ENCODE data around the gene LHFPL6.
A peak's percentile ranks its signal among the peaks of the same experiment; 100 is the strongest.

The LHFPL6 gene

DNA sequence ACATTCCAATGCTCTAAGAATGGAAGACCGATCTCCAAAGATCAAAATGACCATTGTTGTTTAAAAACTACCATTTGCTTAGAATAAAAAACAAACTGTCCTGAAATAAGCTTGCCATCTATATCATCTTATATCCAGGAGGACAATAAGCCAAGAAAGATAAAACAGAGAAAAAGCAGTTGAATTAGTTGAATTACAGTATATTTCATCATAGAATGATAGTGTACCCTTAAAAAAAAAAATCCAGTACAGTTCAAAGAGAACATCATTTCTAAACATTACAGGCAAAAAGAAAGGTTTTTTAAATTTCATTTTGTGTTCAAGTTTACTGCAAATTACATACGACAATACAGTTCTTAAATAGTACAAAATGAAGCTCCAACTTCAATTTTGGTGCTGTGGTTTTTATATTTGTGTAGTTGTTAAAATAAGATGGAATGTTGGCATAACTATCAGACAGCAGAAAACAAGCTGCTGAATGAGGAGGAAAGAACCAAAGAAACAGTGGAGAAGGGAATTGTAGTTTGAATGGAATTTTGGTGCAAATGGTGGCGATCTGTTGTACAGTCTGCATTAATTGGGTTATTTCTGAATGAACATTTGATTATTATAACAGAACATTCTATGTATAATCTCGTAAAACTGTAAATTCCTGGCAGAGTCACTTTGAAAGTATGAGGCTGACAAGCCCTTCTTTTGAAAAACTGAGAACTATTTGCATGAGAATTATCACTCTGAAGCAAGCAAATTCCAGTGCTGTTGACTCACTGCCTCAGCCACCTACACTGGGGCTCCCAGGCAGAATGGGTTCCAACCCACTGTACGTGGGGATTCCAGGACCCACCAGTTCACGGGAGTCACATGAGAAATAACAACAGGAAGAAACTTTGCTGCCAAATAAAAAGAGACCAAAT, 37.7 kb downstream of the LHFPL6 start:
- DNase-seq: peak in 21 of 42 donors; percentile 8 to 72 (median 30)
- intact Hi-C loops (cut with DNase I): no loop called here

DNA sequence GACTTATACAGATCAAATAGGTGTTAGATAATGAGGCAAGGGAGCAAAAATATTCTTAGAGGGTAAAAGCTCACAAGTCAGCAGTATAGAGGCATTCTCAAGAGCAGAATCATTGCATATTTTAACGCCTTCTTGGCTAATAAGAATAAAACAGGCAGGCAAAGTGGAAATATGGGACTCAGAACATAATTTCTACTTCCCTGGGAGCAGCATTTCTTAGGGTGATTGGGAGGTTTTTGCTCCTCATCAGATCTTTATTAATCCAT, 39.6 kb downstream of the LHFPL6 start:
- intact Hi-C loops (cut with DNase I): no loop called here
- DNase-seq: no peak

DNA sequence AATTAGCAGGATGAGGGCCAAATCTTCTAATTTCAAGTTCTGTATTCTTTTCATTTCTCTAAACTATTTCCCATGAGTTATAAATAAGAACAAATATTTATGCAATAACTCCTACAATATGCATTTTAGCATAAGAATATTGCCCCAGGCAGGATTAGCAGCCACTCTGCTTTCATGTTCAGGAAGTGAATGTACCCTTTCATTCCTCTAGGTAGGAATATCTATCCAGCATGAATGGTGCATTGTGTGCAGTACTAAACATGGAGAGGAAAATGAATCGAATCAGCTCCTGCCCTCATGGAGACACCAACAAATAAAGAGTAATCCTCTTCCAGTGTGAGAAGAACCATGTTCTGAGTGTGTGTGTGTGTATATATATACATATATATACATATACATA, 41.0 kb downstream of the LHFPL6 start:
- DNase-seq: no peak
- intact Hi-C loops (cut with DNase I): no loop called here

DNA sequence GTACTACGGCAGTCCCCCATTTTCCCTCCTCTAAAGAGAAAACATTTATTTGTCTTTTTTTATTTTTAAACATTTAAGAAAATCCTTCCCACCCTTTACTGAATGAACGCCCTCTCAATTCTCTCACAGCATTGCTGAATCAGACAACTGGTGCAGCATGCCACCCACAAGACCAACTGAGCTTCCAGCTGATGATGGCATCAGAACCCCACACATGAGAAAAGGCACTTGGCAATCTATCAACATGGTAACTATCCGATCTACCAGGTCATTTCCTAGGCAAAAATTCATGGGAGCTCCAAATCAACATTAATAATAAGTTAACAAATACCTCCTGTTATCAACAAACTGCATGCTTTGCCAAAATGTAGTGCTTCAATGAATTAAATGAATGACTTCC, 43.1 kb downstream of the LHFPL6 start:
- DNase-seq: peak in 30 of 42 donors; percentile 7 to 80 (median 45)
- intact Hi-C loops (cut with DNase I): no loop called here

DNA sequence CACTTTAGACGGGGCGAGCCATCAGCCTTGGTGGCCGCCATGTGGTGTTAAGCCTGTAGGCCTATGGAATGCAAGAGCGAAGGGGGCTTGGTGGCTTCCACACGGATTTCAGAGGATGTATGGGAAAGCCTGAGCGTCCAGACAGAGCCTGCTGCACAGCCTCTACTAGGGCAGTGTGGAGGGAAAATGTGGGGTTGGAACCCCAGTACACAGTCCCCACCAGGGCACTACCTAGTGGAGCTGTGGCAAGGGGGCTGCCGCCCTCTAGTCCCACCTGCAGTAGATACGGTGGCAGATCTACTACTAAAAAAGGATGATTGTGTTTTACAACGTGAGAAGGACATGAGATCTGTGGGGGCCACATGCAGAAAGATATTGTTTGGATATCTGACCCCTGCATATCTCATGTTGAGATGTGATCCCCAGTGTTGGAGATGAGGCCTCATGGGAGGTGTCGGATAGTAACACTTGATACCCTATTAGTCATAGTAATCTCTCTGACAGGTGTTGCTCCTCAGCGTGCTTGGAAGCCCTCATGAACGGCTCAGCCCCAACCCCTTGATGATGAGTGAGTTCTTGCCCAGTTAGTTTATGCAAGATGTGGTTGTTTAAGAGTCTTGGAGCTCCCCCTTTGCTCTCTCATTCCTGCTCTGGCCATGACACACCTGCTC, 45.6 kb downstream of the LHFPL6 start:
- no peak for DNase-seq
- intact Hi-C loops (cut with DNase I): no loop called here

DNA sequence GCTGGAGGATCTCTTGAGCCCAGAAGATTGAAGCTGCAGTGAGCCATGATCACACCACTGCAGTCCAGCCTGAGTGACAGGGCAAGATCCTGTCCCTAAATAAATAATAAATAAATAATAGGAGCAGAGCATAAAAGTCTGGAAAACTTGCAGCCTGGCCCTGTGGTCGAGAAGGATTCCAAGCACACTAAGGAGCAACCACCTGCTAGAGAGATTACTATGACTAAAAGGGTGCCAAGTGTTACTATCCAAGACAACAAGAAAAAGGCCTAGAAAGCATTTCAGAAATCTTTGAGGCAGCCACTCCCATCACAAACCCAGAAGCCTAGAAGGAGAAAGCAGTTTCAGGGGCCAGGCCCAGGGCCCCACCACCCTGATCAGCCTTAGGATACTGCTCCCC, 46.1 kb downstream of the LHFPL6 start:
- intact Hi-C loops (cut with DNase I): no loop called here
- DNase-seq: no peak

DNA sequence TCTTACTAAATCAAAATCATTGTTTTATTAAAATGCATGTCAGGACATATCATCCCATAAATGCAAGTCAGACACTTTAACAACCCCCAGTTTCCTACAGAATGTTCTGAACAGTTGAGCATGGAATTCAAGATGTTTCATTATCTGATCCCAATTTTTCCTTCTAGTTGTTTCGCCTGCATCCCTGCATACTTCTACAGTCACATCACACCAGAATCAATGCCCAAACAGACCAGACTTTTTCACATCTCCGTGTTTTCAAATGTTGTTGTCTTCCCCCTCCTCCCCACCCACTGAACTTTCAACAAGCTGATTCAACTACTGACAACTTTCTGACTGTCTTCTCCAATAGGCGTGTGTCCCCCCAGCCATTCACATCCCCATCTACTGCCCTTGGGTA, 48.6 kb downstream of the LHFPL6 start:
- DNase-seq: no peak
- intact Hi-C loops (cut with DNase I): no loop called here

DNA sequence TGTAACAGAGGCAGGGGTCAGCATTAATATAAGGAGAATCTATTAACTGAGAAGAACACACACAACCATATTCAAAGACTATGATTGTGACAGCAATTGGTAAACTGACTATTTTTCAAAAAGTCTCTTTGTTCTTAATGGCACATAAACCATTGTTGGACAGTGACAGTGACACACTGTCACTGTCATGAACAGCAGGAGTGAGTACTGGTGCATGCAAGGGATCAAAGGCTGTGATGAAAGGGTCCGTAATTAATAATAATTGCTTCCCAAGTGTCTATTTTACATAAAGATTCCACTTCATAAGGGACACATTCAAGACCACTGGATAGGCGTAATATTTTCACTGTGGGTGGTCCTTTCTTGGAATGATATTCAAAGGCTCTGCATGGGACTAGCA, 50.7 kb downstream of the LHFPL6 start:
- DNase-seq: no peak

DNA sequence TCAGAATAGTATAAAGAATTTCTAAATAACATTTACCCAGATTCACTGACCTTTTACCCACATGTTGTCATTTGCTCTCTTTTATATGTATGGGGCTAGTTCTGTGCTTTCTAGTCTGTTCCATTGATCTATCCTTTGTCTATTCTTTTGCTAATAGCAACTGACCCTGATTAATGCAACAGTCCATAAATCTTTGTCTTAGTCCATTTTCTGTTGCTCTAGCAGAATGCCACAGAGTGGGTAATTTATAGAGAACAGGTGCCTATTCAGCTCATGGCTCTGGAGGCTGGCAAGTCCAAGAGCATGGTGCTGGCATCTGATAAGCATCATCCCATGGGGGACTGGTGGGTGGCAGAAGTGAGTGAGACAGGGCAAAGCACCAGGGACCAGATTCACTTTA, 52.1 kb downstream of the LHFPL6 start:
- intact Hi-C loops (cut with DNase I): no loop called here

More for the DNA sequence above, 50.7 kb downstream of the LHFPL6 start:
- intact Hi-C loops (cut with DNase I): no loop called here

DNA sequence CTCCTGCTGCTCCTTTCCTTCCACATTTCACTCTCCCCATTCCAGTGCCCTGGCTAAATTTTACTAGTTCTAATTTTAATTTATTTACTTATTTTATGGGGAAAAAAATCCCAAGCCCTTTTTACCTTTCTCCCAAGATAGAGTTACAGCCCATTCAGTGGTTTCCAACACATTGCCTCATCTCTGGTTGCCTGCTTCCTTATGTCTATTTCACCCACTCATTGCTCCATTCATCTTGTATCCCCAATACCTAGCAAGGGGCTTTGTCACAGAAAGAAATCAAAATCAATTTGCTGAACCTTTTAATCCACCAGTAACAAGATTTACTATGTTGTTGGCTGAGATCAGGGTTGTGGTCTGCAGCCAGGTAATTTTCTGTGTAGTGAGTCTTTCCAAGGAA, 55.9 kb downstream of the LHFPL6 start:
- no peak for DNase-seq
- intact Hi-C loops (cut with DNase I): no loop called here

More for the DNA sequence above, 52.1 kb downstream of the LHFPL6 start:
- DNase-seq: no peak

DNA sequence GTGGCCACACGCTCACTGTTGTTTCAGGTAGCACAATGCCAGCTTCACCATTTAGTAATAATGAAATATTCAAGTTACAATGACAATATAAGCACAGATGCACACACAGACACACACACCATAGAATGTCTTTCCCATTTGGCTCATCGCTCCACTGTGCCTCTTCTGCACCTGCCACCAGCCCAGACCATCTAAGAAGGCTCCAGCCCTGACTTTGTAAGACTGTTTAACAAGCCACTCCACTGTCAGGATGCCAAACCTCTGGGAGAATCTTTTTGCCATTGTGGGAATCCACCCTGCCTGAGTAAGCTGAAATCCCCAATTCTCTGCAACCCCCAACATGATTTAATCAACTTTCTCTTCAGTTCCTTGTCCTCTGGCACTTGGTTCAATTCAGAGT, 60.6 kb downstream of the LHFPL6 start:
- intact Hi-C loops (cut with DNase I): no loop called here
- no peak for DNase-seq

DNA sequence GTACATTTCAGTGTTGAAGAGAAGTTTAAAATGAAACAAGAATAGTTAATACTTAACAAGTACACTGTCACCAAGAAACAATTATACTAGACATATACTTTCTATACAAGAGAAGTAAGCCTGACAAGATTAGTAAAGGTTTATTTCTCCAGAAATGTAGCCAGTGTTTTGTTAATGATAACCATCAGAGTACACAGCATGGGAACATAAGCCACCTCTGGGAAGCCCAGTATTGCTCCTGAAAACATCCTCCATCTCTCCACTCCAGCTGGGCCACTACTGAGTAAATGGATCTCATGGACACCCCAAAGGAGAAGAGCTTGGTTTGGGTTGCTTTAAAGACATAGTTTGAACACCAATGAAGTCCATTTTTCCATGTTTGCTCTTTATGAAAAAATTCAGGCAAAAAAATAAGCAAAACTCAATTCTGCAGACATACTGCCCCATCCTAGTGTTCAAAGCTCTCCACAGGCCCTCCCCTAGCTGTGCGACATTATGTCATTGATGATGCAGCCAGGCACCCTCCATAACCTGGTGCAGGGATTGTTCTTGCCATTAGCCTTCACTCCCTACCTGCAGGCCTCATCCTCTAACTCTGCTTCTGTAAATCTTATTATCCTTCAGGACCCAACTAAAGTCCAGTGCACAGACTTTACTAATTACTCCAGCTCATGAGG, 61.9 kb downstream of the LHFPL6 start:
- no peak for DNase-seq
- intact Hi-C loops (cut with DNase I): no loop called here

DNA sequence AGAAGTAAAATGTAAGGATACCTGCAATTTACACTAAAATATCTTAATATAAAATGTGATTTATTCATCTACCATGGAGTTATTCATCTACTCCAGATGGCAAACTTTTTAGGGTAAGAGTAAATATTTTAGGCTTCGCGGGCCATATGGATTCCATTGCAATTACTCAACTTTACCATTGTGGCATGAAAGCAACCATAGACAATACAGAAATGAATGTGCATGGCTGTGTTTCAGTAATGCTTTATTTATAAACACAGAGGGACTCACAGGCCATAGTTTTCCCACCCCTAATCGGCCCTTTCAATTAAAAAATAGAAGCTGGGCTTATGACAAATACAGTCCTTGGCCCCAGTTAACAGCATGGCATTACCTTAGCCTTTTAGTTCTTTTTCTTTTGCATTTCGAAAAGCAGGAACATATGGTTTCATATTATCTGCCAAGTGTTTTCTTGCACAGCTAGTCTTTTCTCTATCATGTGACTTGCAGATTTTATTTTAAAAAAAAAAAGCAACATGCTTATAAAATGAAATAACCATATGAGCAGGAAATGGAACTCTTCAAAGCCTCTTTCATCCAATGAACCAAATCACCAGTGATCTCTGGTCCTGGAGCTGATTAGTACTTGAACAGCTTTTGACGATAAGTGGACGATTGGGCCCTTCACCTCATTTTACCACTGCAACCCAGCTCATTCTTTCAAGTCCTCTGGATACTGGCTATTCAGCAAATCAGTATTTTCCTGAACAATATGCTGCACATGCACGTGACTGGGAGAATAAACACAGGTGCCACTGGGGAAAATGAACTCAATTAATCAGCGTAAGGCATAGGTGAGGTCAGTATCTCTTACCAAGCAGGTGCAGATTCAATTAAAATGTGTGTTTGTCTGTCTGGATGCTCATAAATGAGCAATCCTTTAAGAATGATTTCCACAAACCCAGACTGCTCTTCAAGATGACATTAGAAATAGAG, 63.9 kb downstream of the LHFPL6 start:
- intact Hi-C loops (cut with DNase I): no loop called here
- no peak for DNase-seq

DNA sequence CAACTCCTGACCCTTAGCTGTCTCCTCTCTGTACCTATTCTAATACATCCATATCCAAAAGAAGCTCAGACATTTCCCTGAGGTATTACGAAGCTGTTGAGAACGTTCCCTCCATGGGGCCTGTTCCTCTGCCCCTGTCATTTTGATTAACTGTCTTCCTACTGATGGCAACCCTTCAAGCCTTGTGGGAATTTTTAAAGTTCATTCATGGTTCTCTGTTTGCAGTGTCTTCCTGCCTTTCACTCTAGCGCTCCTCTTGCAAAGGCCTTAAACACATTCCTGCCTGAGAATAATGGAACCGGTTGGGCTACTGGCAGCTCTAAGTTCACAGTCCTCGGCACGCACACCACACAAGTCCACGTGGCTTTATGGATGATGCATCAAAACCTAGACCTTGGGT, 66.1 kb downstream of the LHFPL6 start:
- DNase-seq: no peak
- intact Hi-C loops (cut with DNase I): no loop called here

DNA sequence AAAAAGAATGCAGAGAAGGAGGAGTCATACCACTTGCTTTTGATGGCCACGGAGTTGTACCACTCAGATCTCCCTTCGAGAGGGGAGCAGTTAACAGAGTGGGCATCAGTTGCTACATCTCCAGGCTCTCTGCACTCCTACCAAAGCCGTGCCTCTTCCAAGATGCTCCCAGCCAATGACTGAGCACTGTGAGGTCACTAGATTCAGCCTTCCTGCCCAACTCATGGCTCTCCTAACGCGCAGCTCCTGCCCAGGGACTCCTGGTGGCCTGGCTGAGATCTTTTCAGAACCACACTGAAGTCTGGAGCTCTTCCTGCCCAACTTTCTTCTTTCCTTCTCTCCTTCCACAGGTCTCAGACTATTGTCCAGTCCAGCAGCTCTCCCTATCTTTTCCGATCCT, 66.7 kb downstream of the LHFPL6 start:
- intact Hi-C loops (cut with DNase I): no loop called here
- no peak for DNase-seq

DNA sequence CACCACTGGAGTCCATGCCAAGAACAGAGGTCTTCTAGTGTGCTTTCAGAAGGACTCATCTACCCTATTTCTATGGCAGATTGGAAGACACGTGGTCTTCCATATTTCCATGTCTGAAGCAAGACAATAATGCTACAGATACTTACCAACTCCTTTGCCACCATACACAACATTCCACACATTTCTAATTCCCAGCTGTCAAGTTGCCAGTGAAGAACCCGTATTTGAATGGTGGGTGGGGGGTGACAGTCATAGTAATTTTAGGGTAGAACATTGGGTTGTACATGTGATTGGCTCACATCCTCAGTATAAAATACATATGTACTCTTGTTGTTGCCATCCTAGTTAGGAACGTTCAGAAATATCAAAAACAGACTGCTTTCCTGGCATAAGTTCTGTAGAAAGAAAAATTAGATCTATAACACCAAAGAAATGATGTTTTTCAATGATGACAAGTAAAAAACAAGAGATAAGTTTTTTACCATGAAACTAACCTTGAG, 69.3 kb downstream of the LHFPL6 start:
- no peak for DNase-seq
- intact Hi-C loops (cut with DNase I): no loop called here

DNA sequence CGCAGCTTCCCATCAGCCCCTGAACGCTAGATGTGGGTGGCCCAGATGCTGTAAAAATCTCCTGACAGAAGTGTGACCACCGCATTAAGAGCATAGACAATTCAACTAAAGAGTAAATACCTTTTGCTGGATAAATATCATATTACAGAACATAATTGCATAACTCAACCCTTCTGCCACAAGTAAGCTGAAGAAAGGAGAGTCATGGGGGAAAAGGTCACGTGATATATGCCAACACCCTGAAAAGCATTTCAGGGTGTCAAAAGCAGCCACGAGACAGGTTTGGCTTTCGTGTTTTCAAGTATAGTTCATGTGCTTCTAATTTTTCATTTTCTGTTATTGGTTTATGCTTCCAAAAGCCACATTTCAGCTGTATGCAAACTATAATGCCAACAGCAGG, 71.3 kb downstream of the LHFPL6 start:
- intact Hi-C loops (cut with DNase I): no loop called here
- DNase-seq: no peak

DNA sequence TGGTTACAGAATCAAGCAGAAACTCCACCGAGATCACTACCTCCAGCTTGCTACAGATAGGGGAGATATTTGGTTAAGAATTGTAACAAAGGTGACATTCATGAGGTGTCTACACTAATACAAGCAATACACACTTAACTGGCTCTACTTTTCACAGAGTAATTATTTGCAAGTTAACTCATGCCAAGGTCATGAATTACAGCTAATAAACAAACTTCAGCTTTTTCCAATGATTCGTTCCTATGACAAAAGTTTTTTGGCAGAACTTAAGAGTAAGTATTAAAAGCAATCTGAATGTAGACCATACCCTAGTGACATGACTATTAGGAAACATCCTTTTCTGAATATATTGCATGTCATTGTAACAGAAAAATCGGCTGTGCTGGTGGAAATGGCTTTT, 72.1 kb downstream of the LHFPL6 start:
- no peak for DNase-seq
- intact Hi-C loops (cut with DNase I): no loop called here

DNA sequence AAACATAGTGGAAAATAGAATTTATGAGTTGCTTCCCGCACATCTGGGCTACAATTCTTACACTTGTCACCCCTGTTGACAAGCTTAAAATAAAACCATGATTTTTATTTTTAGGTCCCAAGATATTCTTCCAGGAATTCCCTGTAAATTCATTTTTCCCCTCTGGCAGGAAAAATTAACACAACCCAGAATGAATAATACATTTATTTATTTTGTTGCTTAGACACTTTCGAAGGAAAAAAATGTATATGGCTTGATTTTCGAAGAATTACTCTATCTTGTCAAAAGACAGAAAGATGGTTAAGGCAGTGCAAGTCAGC, 74.4 kb downstream of the LHFPL6 start:
- no peak for DNase-seq
- intact Hi-C loops (cut with DNase I): no loop called here

Data from head of caudate nucleus (tissue), 42 donors.